GM12864 (cell line): ENCODE data around the gene AIG1.
"Not testable (repeated sequence)": the region's sequence is repeated elsewhere in the genome, so short reads cannot be mapped to it uniquely, and the experiment has no call there.

Experiments
- DNase-seq: peaks from one replicate; pipeline ENCODE4 v3.0.0-alpha.2; 2011; ENCODE audit warnings: low read depth
- H3K4me3 ChIP-seq: 2 replicates; pipeline ENCODE4 v1.5.1; 2011; ENCODE audit warnings: mild to moderate bottlenecking, low read depth, low read length, control low read depth
- CTCF ChIP-seq: IDR thresholded peaks from 2 replicates; pipeline ENCODE4 v1.5.1; 2011; ENCODE audit warnings: low read depth, mild to moderate bottlenecking, moderate library complexity, low read length, control low read depth, inconsistent platforms; ENCODE audit errors: missing control alignments

Gene AIG1

GRCh38 chr6:143339223-143339622 lies 278.5 kb downstream of the AIG1 start:
- no peak overlapping the region for H3K4me3 ChIP-seq
- no peak for TF ChIP-seq CTCF
- no peak for DNase-seq

- not testable (repeated sequence) for H3K4me3 ChIP-seq, DNase-seq
These were observed 284.8 kb downstream of the AIG1 start for GRCh38 chr6:143345477-143345876.

GRCh38 chr6:143346004-143346403 lies 285.3 kb downstream of the AIG1 start:
- no peak for TF ChIP-seq CTCF

GRCh38 chr6:143348531-143348930 lies 287.8 kb downstream of the AIG1 start:
- DNase-seq = no peak
- no peak for TF ChIP-seq CTCF
- no peak overlapping the region for H3K4me3 ChIP-seq

More at GRCh38 chr6:143346004-143346403, 285.3 kb downstream of the AIG1 start:
- DNase-seq = no peak
- H3K4me3 ChIP-seq = no peak overlapping the region

- no peak for TF ChIP-seq CTCF
- no peak for DNase-seq
- no peak overlapping the region for H3K4me3 ChIP-seq
These were observed 288.8 kb downstream of the AIG1 start for GRCh38 chr6:143349530-143349929.

- H3K4me3 ChIP-seq = no peak overlapping the region
- DNase-seq = no peak
- no peak for TF ChIP-seq CTCF
These were observed 295.6 kb downstream of the AIG1 start for GRCh38 chr6:143356101-143356880.

GRCh38 chr6:143357152-143357551 lies 296.5 kb downstream of the AIG1 start:
- H3K4me3 ChIP-seq = no peak overlapping the region
- no peak for DNase-seq
- no peak for TF ChIP-seq CTCF
